Skin epidermis (tissue), 12 donors: ENCODE results near the gene KIR3DL3.
"Not testable (repeated sequence)": the region's sequence is repeated elsewhere in the genome, so short reads cannot be mapped to it uniquely, and the experiment has no call there.

Source experiments
- H3K27ac ChIP-seq, 21 experiments: fragments of 200-600 bp; sonication (generic) in 11 of 21; one replicate each; pipeline ENCODE4 v1.5.0; 2020; ENCODE audit warnings: mild to moderate bottlenecking in 3 of 21, inconsistent platforms in 2 of 21, moderate library complexity in 2 of 21
- H3K4me3 ChIP-seq, 7 experiments: fragments of 200-600 bp; sonication (generic) in 2 of 7; one replicate each; pipeline ENCODE4 v1.5.0; 2020; ENCODE audit warnings: inconsistent platforms in 2 of 7, mild to moderate bottlenecking in 2 of 7, moderate library complexity in 1 of 7

The KIR3DL3 gene

GRCh38 chr19:54775095-54775815 is 51.0 kb downstream of the KIR3DL3 start:
- H3K4me3 ChIP-seq, H3K27ac ChIP-seq: not testable (repeated sequence)

GRCh38 chr19:54775830-54776229 is 51.6 kb downstream of the KIR3DL3 start:
- H3K27ac ChIP-seq, H3K4me3 ChIP-seq: not testable (repeated sequence)

- not testable (repeated sequence) for H3K4me3 ChIP-seq, H3K27ac ChIP-seq
Measured at GRCh38 chr19:54777851-54778250, 53.6 kb downstream of the KIR3DL3 start.

GRCh38 chr19:54778896-54779295 is 54.7 kb downstream of the KIR3DL3 start:
- not testable (repeated sequence) for H3K4me3 ChIP-seq, H3K27ac ChIP-seq

GRCh38 chr19:54782916-54783315 is 58.7 kb downstream of the KIR3DL3 start:
- not testable (repeated sequence) for H3K4me3 ChIP-seq, H3K27ac ChIP-seq
